Liver (tissue), 9 donors: Measurements from ENCODE around the gene ABLIM1. TPM values are rescaled to one million over a fixed set of nuclear protein-coding genes. Genes with fewer than 3 reads are reported as not detected.

Experiments used
- DNase-seq: peaks from one replicate; pipeline ENCODE4 v3.0.0-alpha.2; 2017; ENCODE audit warnings: low spot score
- H3K27ac ChIP-seq, 2 donors: one replicate each; pipeline ENCODE4 v1.7.0; 2013; ENCODE audit warnings: inconsistent platforms in 2 of 2, low read length in 2 of 2, control low read depth in 1 of 2, low read depth in 1 of 2, mild to moderate bottlenecking in 1 of 2
- H3K27me3 ChIP-seq, 4 donors: one replicate each; pipeline versions ENCODE4 v1.6.1 to v1.7.0; 2013; ENCODE audit warnings: low read length in 3 of 4, inconsistent platforms in 1 of 4, mild to moderate bottlenecking in 1 of 4, moderate library complexity in 1 of 4; ENCODE audit not compliant: control insufficient read depth in 4 of 4, insufficient read depth in 4 of 4
- H3K36me3 ChIP-seq, 4 donors: one replicate each; pipeline versions ENCODE4 v1.6.1 to v1.7.0; 2013; ENCODE audit warnings: low read length in 3 of 4, mild to moderate bottlenecking in 3 of 4, low read depth in 1 of 4, moderate library complexity in 1 of 4; ENCODE audit not compliant: control insufficient read depth in 4 of 4, insufficient read depth in 3 of 4
- H3K4me1 ChIP-seq, 4 donors: one replicate each; pipeline versions ENCODE4 v1.6.1 to v1.7.0; 2013; ENCODE audit warnings: low read length in 3 of 4, mild to moderate bottlenecking in 3 of 4, moderate library complexity in 1 of 4; ENCODE audit not compliant: control insufficient read depth in 4 of 4, insufficient read depth in 4 of 4
- H3K4me3 ChIP-seq, 3 donors: one replicate each; pipeline versions ENCODE4 v1.6.1 to v1.7.0; 2013; ENCODE audit warnings: low read length in 3 of 3, control low read depth in 1 of 3, low read depth in 1 of 3, mild to moderate bottlenecking in 1 of 3
- H3K9ac ChIP-seq, 2 donors: one replicate each; pipeline ENCODE4 v1.7.0; 2013; ENCODE audit warnings: low read length in 2 of 2, mild to moderate bottlenecking in 2 of 2, moderate library complexity in 2 of 2, control low read depth in 1 of 2, low read depth in 1 of 2
- H3K9me3 ChIP-seq, 4 donors: one replicate each; pipeline versions ENCODE4 v1.6.1 to v1.7.0; 2013; ENCODE audit warnings: low read length in 3 of 4; ENCODE audit not compliant: control insufficient read depth in 4 of 4
- ATF3 ChIP-seq: IDR thresholded peaks from 2 replicates; pipeline ENCODE4 v1.6.1; 2016; ENCODE audit warnings: antibody characterized with exemption
- CTCF ChIP-seq: fragments of 150-350 bp; IDR thresholded peaks from 2 replicates; pipeline ENCODE4 v1.5.1; 2017; ENCODE audit warnings: improper control_type of control experiment, low read depth, low read length; ENCODE audit not compliant: missing input control
- EGR1 ChIP-seq, 2 donors: IDR thresholded peaks; 2 replicates each; pipeline ENCODE4 v1.6.1; 2016 to 2018; ENCODE audit warnings: antibody characterized with exemption in 2 of 2, low read depth in 2 of 2
- FOXA2 ChIP-seq: IDR thresholded peaks from 2 replicates; pipeline ENCODE4 v1.6.1; 2016; ENCODE audit warnings: antibody characterized with exemption
- GABPA ChIP-seq, 2 donors: IDR thresholded peaks in 1 of 2; conservative IDR thresholded peaks in 1 of 2; 2 replicates each; pipeline ENCODE4 v1.6.1; 2016; ENCODE audit warnings: antibody characterized with exemption in 2 of 2, mild to moderate bottlenecking in 1 of 2, moderate library complexity in 1 of 2
- HNF4A ChIP-seq, 2 donors: conservative IDR thresholded peaks; 2 replicates each; pipeline ENCODE4 v1.6.1; 2016; ENCODE audit warnings: antibody characterized with exemption in 2 of 2, mild to moderate bottlenecking in 2 of 2
- HNF4G ChIP-seq: IDR thresholded peaks from 2 replicates; pipeline ENCODE4 v1.6.1; 2016; ENCODE audit warnings: antibody characterized with exemption
- JUND ChIP-seq, 2 donors: IDR thresholded peaks; 2 replicates each; pipeline ENCODE4 v1.6.1; 2016; ENCODE audit warnings: antibody characterized with exemption in 2 of 2
- MAX ChIP-seq: IDR thresholded peaks from 2 replicates; pipeline ENCODE4 v1.6.1; 2016; ENCODE audit warnings: antibody characterized with exemption
- NR2F2 ChIP-seq: IDR thresholded peaks from 2 replicates; pipeline ENCODE4 v1.6.1; 2016; ENCODE audit warnings: antibody characterized with exemption
- RAD21 ChIP-seq, 2 donors: IDR thresholded peaks; 2 replicates each; pipeline ENCODE4 v1.6.1; 2016; ENCODE audit warnings: antibody characterized with exemption in 2 of 2, mild to moderate bottlenecking in 2 of 2
- RXRA ChIP-seq, 2 donors: IDR thresholded peaks; 2 replicates each; pipeline ENCODE4 v1.6.1; 2017 to 2018; ENCODE audit warnings: antibody characterized with exemption in 2 of 2, mild to moderate bottlenecking in 1 of 2
- YY1 ChIP-seq: IDR thresholded peaks from 2 replicates; pipeline ENCODE4 v1.6.1; 2016; ENCODE audit warnings: antibody characterized with exemption, mild to moderate bottlenecking
- ZBTB33 ChIP-seq: IDR thresholded peaks from 2 replicates; pipeline ENCODE4 v1.6.1; 2016; ENCODE audit warnings: antibody characterized with exemption
- WGBS: extraction: QIAGEN DNeasy Blood & Tissue Kit; methylation state at CpG from one replicate; pipeline ENCODE4 v1.1.7; 2013; 5-methylcytosine and 5-hydroxymethylcytosine counted together
- polyA plus RNA-seq, 2 donors: library from polyadenylated mRNA; stranded (reverse) in 1 of 2; unstranded in 1 of 2; fragments of 200-250 nt in 1 of 2; fragments of >200 nt in 1 of 2; fragmentation: Nextera tagmentation in 1 of 2; extraction: Ambion mirVana in 1 of 2; gene quantifications; one replicate each; pipeline versions ENCODE4 v1.2.1 to v1.2.3, GENCODE V29; 2013 to 2015
- total RNA-seq, 2 donors: library from RNA; depleted of rRNA; stranded (reverse); fragments of >200 nt; gene quantifications; one replicate each; pipeline ENCODE4 v1.2.3, GENCODE V29; 2014
- TF ChIP-seq, protein P1 (sequence below): IDR thresholded peaks from 2 replicates; pipeline ENCODE4 v1.6.1; 2016; ENCODE audit warnings: antibody characterized with exemption, mild to moderate bottlenecking
- donor health status: healthy.
- donor health status: healthy.
- donor health status: healthy.
- donor health status: healthy.
- donor health status: healthy.

The ABLIM1 gene
- total and polyA plus RNA-seq, 4 donors, result 10.9 to 31.3 (median 13.1) TPM

DNA sequence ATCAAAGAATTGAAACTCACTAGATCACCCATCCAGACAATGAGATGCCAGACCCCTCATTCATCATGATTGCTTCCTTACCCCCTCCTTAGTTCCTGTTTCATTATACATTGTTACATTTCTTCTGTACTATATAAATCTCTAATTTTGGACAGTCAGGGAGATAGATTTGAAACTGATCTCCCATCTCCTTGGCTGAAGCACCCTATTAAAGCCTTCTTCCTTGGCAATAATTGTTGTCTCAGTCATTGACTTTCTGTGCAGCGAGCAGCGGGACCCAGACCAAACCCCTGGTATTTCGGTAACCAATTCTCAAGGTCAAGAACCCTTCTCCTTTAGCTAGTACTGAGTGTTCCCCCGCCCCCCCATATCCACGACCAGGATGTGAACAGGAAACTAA, 100.2 kb downstream of the ABLIM1 start:
- Histone ChIP-seq H3K27me3 (no peaks in the 10 kb centered on the region), H3K9ac (no peak overlapping the region), H3K27ac (no peak overlapping the region), H3K4me1 (peaks cover 0 to 5% (median 2%) of the 10 kb centered on the region in 4 donors), H3K9me3 (no peaks in the 10 kb centered on the region), H3K36me3 (peaks cover 0 to 4% (median 0%) of the 10 kb centered on the region in 4 donors), H3K4me3 (no peak overlapping the region)
- TF ChIP-seq MAX (no peak), YY1 (no peak), RAD21 (IDR thresholded peaks at IDR 0.05) (no peak), NR2F2 (no peak), JUND (IDR thresholded peaks at IDR 0.05) (no peak), ZBTB33 (no peak), HNF4G (no peak), EGR1 (IDR thresholded peaks at IDR 0.05; ENCODE audit: low read depth in 2 of 2) (no peak), HNF4A (conservative IDR thresholded peaks at IDR 0.05) (no peak), CTCF (no peak), FOXA2 (no peak), GABPA (IDR thresholded peaks at IDR 0.05 in 1 of 2, conservative IDR thresholded peaks at IDR 0.05 in 1 of 2) (no peak)
- TF ChIP-seq, protein P1, sequence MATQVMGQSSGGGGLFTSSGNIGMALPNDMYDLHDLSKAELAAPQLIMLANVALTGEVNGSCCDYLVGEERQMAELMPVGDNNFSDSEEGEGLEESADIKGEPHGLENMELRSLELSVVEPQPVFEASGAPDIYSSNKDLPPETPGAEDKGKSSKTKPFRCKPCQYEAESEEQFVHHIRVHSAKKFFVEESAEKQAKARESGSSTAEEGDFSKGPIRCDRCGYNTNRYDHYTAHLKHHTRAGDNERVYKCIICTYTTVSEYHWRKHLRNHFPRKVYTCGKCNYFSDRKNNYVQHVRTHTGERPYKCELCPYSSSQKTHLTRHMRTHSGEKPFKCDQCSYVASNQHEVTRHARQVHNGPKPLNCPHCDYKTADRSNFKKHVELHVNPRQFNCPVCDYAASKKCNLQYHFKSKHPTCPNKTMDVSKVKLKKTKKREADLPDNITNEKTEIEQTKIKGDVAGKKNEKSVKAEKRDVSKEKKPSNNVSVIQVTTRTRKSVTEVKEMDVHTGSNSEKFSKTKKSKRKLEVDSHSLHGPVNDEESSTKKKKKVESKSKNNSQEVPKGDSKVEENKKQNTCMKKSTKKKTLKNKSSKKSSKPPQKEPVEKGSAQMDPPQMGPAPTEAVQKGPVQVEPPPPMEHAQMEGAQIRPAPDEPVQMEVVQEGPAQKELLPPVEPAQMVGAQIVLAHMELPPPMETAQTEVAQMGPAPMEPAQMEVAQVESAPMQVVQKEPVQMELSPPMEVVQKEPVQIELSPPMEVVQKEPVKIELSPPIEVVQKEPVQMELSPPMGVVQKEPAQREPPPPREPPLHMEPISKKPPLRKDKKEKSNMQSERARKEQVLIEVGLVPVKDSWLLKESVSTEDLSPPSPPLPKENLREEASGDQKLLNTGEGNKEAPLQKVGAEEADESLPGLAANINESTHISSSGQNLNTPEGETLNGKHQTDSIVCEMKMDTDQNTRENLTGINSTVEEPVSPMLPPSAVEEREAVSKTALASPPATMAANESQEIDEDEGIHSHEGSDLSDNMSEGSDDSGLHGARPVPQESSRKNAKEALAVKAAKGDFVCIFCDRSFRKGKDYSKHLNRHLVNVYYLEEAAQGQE, result no peak
- WGBS, result 98% methylated on average over 5 of the region's 5 CpGs
- no peak for DNase-seq

GRCh38 chr10:114556236-114557122, 101.6 kb downstream of the ABLIM1 start:
- 81% methylated on average over 9 of the region's 9 CpGs for WGBS
- peaks cover 0 to 16% (median 10%) of the 10 kb centered on the region in 4 donors for H3K4me1 ChIP-seq
- H3K36me3 ChIP-seq, result no peaks in the 10 kb centered on the region
- H3K27me3 ChIP-seq, result no peaks in the 10 kb centered on the region
- DNase-seq, result no peak
- H3K4me3 ChIP-seq, result no peak overlapping the region
- peak overlapping the region in 1 of 2 donors; percentile 31 for H3K27ac ChIP-seq
- no peak overlapping the region for H3K9ac ChIP-seq
- H3K9me3 ChIP-seq, result no peaks in the 10 kb centered on the region
- no peak for TF ChIP-seq CTCF
- TF ChIP-seq EGR1 (IDR thresholded peaks at IDR 0.05; ENCODE audit: low read depth in 2 of 2), result no peak
- TF ChIP-seq FOXA2, result peak; percentile 47
- TF ChIP-seq GABPA (IDR thresholded peaks at IDR 0.05 in 1 of 2, conservative IDR thresholded peaks at IDR 0.05 in 1 of 2), result no peak
- no peak for TF ChIP-seq MAX
- TF ChIP-seq RXRA (IDR thresholded peaks at IDR 0.05), result peak in 1 of 2 donors; percentile 29
- peak; percentile 3 to 17 for TF ChIP-seq RAD21 (IDR thresholded peaks at IDR 0.05)
- TF ChIP-seq JUND (IDR thresholded peaks at IDR 0.05), result no peak
- TF ChIP-seq ATF3, result no peak
- no peak for TF ChIP-seq NR2F2
- TF ChIP-seq YY1, result no peak
- no peak for TF ChIP-seq ZBTB33
